Smooth muscle cell of bladder (primary cell): ENCODE data around the gene MAGEL2. TPM values are rescaled to one million over a fixed set of nuclear protein-coding genes. Genes with fewer than 3 reads are reported as not detected.

Experiments
- total RNA-seq: library from RNA; depleted of rRNA; stranded (reverse); fragments of >200 nt; gene quantifications from 2 replicates; pipeline ENCODE4 v1.2.3, GENCODE V29; 2014

MAGEL2 gene
- under 0.01 and 0.37 TPM in 2 replicates for total RNA-seq

GRCh38 chr15:23647421-23648370 lies at the start of gene MAGEL2:
TSS of gene MAGEL2 (minus strand) at chr15:23647867. CDS start at chr15:23647742, 125 bp downstream.

GRCh38 chr15:23687143-23687470 lies 39.4 kb upstream of the MAGEL2 start, which contains the start of gene NDN:
TSS of gene NDN (minus strand) at chr15:23687305. CDS start at chr15:23687217, 88 bp downstream.

Other genes starting within 250 kb of the MAGEL2 start
- gene GOLGA6L2, start 200.6 kb downstream of the MAGEL2 start, total RNA-seq = under 0.01 TPM in 1 of 2 replicates, not detected in the other
- 0.28 and 1.4 TPM in 2 replicates for gene MKRN3, start 82.2 kb downstream of the MAGEL2 start, total RNA-seq
- gene NDN, start 39.4 kb upstream of the MAGEL2 start, total RNA-seq = 41.5 and 66.6 TPM in 2 replicates